HepG2 (cell line): ENCODE measurements around the gene FAM120C. TPM values are rescaled to one million over a fixed set of nuclear protein-coding genes. Genes with fewer than 3 reads are reported as not detected.

Experiments used
- CENPT ChIP-seq: sonication (generic); formaldehyde crosslinking; IDR thresholded peaks from 2 replicates; pipeline ENCODE4 v1.8.0; 2022; ENCODE audit warnings: low read depth, mild to moderate bottlenecking, moderate library complexity, missing genetic modification reagents
- HOXD1 ChIP-seq: sonication (generic); formaldehyde crosslinking; IDR thresholded peaks from 2 replicates; pipeline ENCODE4 v1.5.0; 2020; ENCODE audit warnings: missing genetic modification reagents
- KDM5A ChIP-seq: fragments of 200-600 bp; sonication (generic); IDR thresholded peaks from 2 replicates; pipeline ENCODE4 v1.7.0; 2018; ENCODE audit warnings: antibody characterized with exemption, mild to moderate bottlenecking, low read length, borderline replicate concordance
- KDM5B ChIP-seq: sonication (generic); formaldehyde crosslinking; IDR thresholded peaks from 2 replicates; pipeline ENCODE4 v1.4.0; 2020; ENCODE audit warnings: missing genetic modification reagents, mild to moderate bottlenecking, borderline replicate concordance
- KLF15 ChIP-seq: sonication (generic); formaldehyde crosslinking; IDR thresholded peaks from 2 replicates; pipeline ENCODE4 v1.8.1; 2023; ENCODE audit warnings: borderline replicate concordance, mild to moderate bottlenecking, inconsistent platforms, missing genetic modification reagents, mixed read lengths
- NCOA2 ChIP-seq: sonication (generic); formaldehyde crosslinking; IDR thresholded peaks from 2 replicates; pipeline ENCODE4 v1.8.0; 2022; ENCODE audit warnings: inconsistent platforms
- NFATC3 ChIP-seq: sonication (generic); formaldehyde crosslinking; IDR thresholded peaks from 2 replicates; pipeline ENCODE4 v1.5.1; 2020; ENCODE audit warnings: mild to moderate bottlenecking, missing genetic modification reagents
- RARA ChIP-seq: IDR thresholded peaks from 2 replicates; pipeline ENCODE4 v1.6.1; 2016; ENCODE audit warnings: missing genetic modification reagents, missing compliant biosample characterization
- SAP130 ChIP-seq: IDR thresholded peaks from 2 replicates; pipeline ENCODE4 v1.6.1; 2016; ENCODE audit warnings: low read depth
- ZNF234 ChIP-seq: sonication (generic); formaldehyde crosslinking; conservative IDR thresholded peaks from 2 replicates; pipeline ENCODE4 v1.5.1; 2020; ENCODE audit warnings: mild to moderate bottlenecking, missing genetic modification reagents
- ZNF251 ChIP-seq: sonication (generic); formaldehyde crosslinking; IDR thresholded peaks from 2 replicates; pipeline ENCODE4 v1.9.0; 2021; ENCODE audit warnings: mild to moderate bottlenecking, missing genetic modification reagents
- ZNF563 ChIP-seq: sonication (generic); formaldehyde crosslinking; IDR thresholded peaks from 2 replicates; pipeline ENCODE4 v1.8.0; 2022; ENCODE audit warnings: mild to moderate bottlenecking, moderate library complexity, missing genetic modification reagents
- ZNF614 ChIP-seq: IDR thresholded peaks from 2 replicates; pipeline ENCODE4 v1.6.1; 2018; ENCODE audit warnings: missing biosample characterization, missing genetic modification reagents, inconsistent platforms, borderline replicate concordance
- ZNF629 ChIP-seq: sonication (generic); formaldehyde crosslinking; conservative IDR thresholded peaks from 2 replicates; pipeline ENCODE4 v1.5.0; 2020; ENCODE audit warnings: missing genetic modification reagents
- ZNF782 ChIP-seq: sonication (generic); formaldehyde crosslinking; IDR thresholded peaks from 2 replicates; pipeline ENCODE4 v1.4.0; 2020; ENCODE audit warnings: missing genetic modification reagents, mild to moderate bottlenecking, borderline replicate concordance
- ZSCAN21 ChIP-seq: sonication (generic); formaldehyde crosslinking; IDR thresholded peaks from 2 replicates; pipeline ENCODE4 v1.8.0; 2022; ENCODE audit warnings: mild to moderate bottlenecking, missing genetic modification reagents, moderate library complexity, borderline replicate concordance
- ZSCAN30 ChIP-seq: sonication (generic); formaldehyde crosslinking; IDR thresholded peaks from 2 replicates; pipeline ENCODE4 v1.5.0; 2020; ENCODE audit warnings: mild to moderate bottlenecking, missing genetic modification reagents
- polyA plus RNA-seq, 8 experiments: library from polyadenylated mRNA; depleted of rRNA in 3 of 8; stranded (reverse) in 7 of 8; unstranded in 1 of 8; fragments of >200 nt; fragmentation: Illumina TruSeq in 4 of 8; extraction: Trizol in 4 of 8; gene quantifications; 2 replicates each; pipeline versions ENCODE4 v1.2.1 to v1.2.3, GENCODE V29; 2011 to 2016; ENCODE audit warnings: low read depth in 4 of 8, missing spikeins in 1 of 8, mixed read lengths in 1 of 8; ENCODE audit not compliant: insufficient read depth in 1 of 8
- total RNA-seq, 5 experiments: library from RNA; depleted of rRNA; stranded (reverse); fragments of >200 nt; fragmentation: Illumina TruSeq; extraction: Trizol; gene quantifications; 2 replicates each; pipeline ENCODE4 v1.2.3, GENCODE V29; 2016; ENCODE audit warnings: low read depth in 1 of 5
- TF ChIP-seq, protein P1 (sequence below): sonication (generic); formaldehyde crosslinking; IDR thresholded peaks from 2 replicates; pipeline ENCODE4 v1.4.0; 2020; ENCODE audit warnings: missing genetic modification reagents, mild to moderate bottlenecking, borderline replicate concordance
- TF ChIP-seq, protein P2 (sequence below): IDR thresholded peaks from 2 replicates; pipeline ENCODE4 v1.6.1; 2016; ENCODE audit warnings: low read depth, missing genetic modification reagents, missing compliant biosample characterization
- TF ChIP-seq, protein P3 (sequence below): IDR thresholded peaks from 2 replicates; pipeline ENCODE4 v1.6.1; 2016; ENCODE audit warnings: missing genetic modification reagents, missing compliant biosample characterization
- TF ChIP-seq, protein P4 (sequence below): sonication (generic); formaldehyde crosslinking; IDR thresholded peaks from 2 replicates; pipeline ENCODE4 v1.8.0; 2022; ENCODE audit warnings: missing genetic modification reagents, mild to moderate bottlenecking, moderate library complexity, borderline replicate concordance

FAM120C gene
- total and polyA plus RNA-seq, 2 of the 13 experiments (the other 11 are each of a cell fraction or from before 2014, with no cell fraction given), result 4.6 to 7.4 TPM

DNA sequence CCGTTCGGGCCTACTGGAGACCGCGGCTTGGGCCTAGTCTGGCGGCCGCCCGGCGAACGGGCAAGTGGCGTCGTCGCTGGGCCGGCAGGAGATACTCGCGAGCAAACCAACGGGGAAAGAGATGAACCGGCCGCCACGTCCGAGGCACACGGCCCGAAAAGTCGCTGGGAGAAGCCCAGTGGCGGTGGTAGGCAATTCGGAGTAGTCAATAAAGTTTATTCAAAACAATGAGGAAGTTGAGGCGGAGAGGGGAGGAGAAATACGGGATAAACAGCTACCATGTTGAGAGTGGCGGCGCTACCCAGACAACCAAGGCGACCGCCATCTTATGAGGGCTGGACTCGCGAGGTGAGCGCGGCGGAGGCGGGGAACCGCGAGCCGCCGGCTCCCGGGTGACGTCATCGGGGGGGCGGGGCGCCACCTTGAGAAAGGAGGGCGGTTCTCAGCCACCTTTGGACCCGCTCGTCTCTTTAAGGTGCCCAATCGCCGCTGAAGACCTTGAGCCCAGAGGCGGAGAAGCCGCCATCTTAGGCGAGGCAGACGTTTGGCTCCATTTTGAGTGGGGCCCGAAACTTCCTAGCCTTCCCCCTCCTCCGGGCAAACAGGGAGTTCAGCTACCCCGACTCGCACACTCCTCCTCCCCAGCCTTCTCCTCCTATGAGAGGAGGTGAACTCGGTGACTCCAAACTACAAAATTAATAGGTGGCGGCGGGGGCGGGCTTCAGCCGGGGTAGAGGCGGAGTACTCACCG lies 138.8 kb downstream of the FAM120C start, which contains the start of gene PHF8 (continued):
- peak; percentile 13; the same call in 1 of the 2 replicates for TF ChIP-seq RARA (CRISPR knock-in tag)
- no peak for TF ChIP-seq NCOA2 (CRISPR knock-in tag)
- no peak for TF ChIP-seq ZNF563 (CRISPR knock-in tag)
- TF ChIP-seq, protein P1, sequence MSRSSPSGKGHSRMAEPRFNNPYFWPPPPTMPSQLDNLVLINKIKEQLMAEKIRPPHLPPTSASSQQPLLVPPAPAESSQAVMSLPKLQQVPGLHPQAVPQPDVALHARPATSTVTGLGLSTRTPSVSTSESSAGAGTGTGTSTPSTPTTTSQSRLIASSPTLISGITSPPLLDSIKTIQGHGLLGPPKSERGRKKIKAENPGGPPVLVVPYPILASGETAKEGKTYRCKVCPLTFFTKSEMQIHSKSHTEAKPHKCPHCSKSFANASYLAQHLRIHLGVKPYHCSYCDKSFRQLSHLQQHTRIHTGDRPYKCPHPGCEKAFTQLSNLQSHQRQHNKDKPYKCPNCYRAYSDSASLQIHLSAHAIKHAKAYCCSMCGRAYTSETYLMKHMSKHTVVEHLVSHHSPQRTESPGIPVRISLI (CRISPR knock-in tag), result no peak
- peak; percentile 81; the same call in 1 of the 2 replicates for TF ChIP-seq KDM5B
- peak; percentile 16; the same call in 1 of the 2 replicates for TF ChIP-seq ZSCAN21 (CRISPR knock-in tag)
- TF ChIP-seq, protein P2, sequence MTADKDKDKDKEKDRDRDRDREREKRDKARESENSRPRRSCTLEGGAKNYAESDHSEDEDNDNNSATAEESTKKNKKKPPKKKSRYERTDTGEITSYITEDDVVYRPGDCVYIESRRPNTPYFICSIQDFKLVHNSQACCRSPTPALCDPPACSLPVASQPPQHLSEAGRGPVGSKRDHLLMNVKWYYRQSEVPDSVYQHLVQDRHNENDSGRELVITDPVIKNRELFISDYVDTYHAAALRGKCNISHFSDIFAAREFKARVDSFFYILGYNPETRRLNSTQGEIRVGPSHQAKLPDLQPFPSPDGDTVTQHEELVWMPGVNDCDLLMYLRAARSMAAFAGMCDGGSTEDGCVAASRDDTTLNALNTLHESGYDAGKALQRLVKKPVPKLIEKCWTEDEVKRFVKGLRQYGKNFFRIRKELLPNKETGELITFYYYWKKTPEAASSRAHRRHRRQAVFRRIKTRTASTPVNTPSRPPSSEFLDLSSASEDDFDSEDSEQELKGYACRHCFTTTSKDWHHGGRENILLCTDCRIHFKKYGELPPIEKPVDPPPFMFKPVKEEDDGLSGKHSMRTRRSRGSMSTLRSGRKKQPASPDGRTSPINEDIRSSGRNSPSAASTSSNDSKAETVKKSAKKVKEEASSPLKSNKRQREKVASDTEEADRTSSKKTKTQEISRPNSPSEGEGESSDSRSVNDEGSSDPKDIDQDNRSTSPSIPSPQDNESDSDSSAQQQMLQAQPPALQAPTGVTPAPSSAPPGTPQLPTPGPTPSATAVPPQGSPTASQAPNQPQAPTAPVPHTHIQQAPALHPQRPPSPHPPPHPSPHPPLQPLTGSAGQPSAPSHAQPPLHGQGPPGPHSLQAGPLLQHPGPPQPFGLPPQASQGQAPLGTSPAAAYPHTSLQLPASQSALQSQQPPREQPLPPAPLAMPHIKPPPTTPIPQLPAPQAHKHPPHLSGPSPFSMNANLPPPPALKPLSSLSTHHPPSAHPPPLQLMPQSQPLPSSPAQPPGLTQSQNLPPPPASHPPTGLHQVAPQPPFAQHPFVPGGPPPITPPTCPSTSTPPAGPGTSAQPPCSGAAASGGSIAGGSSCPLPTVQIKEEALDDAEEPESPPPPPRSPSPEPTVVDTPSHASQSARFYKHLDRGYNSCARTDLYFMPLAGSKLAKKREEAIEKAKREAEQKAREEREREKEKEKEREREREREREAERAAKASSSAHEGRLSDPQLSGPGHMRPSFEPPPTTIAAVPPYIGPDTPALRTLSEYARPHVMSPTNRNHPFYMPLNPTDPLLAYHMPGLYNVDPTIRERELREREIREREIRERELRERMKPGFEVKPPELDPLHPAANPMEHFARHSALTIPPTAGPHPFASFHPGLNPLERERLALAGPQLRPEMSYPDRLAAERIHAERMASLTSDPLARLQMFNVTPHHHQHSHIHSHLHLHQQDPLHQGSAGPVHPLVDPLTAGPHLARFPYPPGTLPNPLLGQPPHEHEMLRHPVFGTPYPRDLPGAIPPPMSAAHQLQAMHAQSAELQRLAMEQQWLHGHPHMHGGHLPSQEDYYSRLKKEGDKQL (CRISPR knock-in tag), result no peak
- TF ChIP-seq ZNF614, result no peak
- TF ChIP-seq KDM5A, result 0 out of 2 replicates have a peak, but pooled peaks have one; percentile 46
- TF ChIP-seq ZNF251 (CRISPR knock-in tag), result no peak
- no peak for TF ChIP-seq ZNF629 (CRISPR knock-in tag)
- TF ChIP-seq ZSCAN30, result 0 out of 2 replicates have a peak, but pooled peaks have one; percentile 29
- TF ChIP-seq, protein P3, sequence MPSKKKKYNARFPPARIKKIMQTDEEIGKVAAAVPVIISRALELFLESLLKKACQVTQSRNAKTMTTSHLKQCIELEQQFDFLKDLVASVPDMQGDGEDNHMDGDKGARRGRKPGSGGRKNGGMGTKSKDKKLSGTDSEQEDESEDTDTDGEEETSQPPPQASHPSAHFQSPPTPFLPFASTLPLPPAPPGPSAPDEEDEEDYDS, result peak; percentile 62; the same call in 1 of the 2 replicates
- TF ChIP-seq KLF15, result no peak
- TF ChIP-seq ZNF234 (CRISPR knock-in tag), result no peak
- no peak for TF ChIP-seq ZNF782
- TF ChIP-seq HOXD1 (CRISPR knock-in tag), result 0 out of 2 replicates have a peak, but pooled peaks have one; percentile 46
- TF ChIP-seq CENPT, result no peak
- no peak for TF ChIP-seq NFATC3
- peak; percentile 59 for TF ChIP-seq SAP130
- TF ChIP-seq, protein P4, sequence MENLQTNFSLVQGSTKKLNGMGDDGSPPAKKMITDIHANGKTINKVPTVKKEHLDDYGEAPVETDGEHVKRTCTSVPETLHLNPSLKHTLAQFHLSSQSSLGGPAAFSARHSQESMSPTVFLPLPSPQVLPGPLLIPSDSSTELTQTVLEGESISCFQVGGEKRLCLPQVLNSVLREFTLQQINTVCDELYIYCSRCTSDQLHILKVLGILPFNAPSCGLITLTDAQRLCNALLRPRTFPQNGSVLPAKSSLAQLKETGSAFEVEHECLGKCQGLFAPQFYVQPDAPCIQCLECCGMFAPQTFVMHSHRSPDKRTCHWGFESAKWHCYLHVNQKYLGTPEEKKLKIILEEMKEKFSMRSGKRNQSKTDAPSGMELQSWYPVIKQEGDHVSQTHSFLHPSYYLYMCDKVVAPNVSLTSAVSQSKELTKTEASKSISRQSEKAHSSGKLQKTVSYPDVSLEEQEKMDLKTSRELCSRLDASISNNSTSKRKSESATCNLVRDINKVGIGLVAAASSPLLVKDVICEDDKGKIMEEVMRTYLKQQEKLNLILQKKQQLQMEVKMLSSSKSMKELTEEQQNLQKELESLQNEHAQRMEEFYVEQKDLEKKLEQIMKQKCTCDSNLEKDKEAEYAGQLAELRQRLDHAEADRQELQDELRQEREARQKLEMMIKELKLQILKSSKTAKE (CRISPR knock-in tag), result no peak
